IMR-90 (cell line): ENCODE measurements around the gene CLEC16A. TPM values are rescaled to one million over a fixed set of nuclear protein-coding genes. Genes with fewer than 3 reads are reported as not detected.

ENCODE experiments used
- ATAC-seq: fragments of 200-7000 bp; cut with Tn5 transposase; 2 replicates; pipeline ENCODE4 v1.9.1; 2020; ENCODE audit warnings: low read depth, mild to moderate bottlenecking, moderate library complexity
- BruUV-seq: library from RNA; stranded (reverse); fragments of 400-500 nt; replicated peaks from 2 replicates; lab custom pipeline; 2021; lab: Mats Ljungman, UMichigan
- CTCF ChIA-PET: fragments of 300-600 bp; formaldehyde crosslinking; extraction: SDS; loops from one replicate; lab custom pipeline; 2021; ENCODE audit warnings: antibody characterized with exemption; lab: Yijun Ruan, JAX
- POLR2A ChIA-PET: fragments of 300-600 bp; sonication (Branson Sonifier 250); formaldehyde crosslinking; loops from one replicate; lab custom pipeline; 2022; ENCODE audit warnings: antibody characterized with exemption; ENCODE audit not compliant: unreplicated experiment; lab: Charles Lee
- DNase-seq: peaks from one replicate; pipeline ENCODE4 v3.0.0; 2013
- H2AFZ ChIP-seq: replicated peaks from 2 replicates; pipeline ENCODE3; 2013; ENCODE audit warnings: low read length, mild to moderate bottlenecking; ENCODE audit not compliant: poor library complexity
- H2AK5ac ChIP-seq: 2 replicates; pipeline ENCODE4 v1.6.1; 2013; ENCODE audit warnings: low read depth, low read length, inconsistent platforms
- H2AK9ac ChIP-seq: replicated peaks from 2 replicates; pipeline ENCODE3; 2013; ENCODE audit warnings: mild to moderate bottlenecking, low read depth, low read length, moderate library complexity; ENCODE audit not compliant: poor library complexity
- H2BK120ac ChIP-seq: 2 replicates; pipeline ENCODE4 v1.6.1; 2013; ENCODE audit warnings: low read depth, low read length, inconsistent platforms
- H2BK15ac ChIP-seq: 3 replicates; pipeline ENCODE4 v1.6.1; 2013; ENCODE audit warnings: low read depth, low read length, inconsistent platforms
- H2BK20ac ChIP-seq: 2 replicates; pipeline ENCODE4 v1.6.1; 2013; ENCODE audit warnings: low read depth, mild to moderate bottlenecking, inconsistent platforms, low read length, moderate library complexity
- H2BK5ac ChIP-seq: 2 replicates; pipeline ENCODE4 v1.6.1; 2013; ENCODE audit warnings: mild to moderate bottlenecking, low read depth, low read length, inconsistent platforms; ENCODE audit not compliant: poor library complexity, severe bottlenecking
- H3K14ac ChIP-seq: replicated peaks from 2 replicates; pipeline ENCODE4 v1.6.1; 2013; ENCODE audit warnings: low read depth, low read length, inconsistent platforms
- H3K18ac ChIP-seq: 2 replicates; pipeline ENCODE4 v1.6.1; 2013; ENCODE audit warnings: low read depth, low read length, control low read depth
- H3K23ac ChIP-seq: 2 replicates; pipeline ENCODE4 v1.6.1; 2013; ENCODE audit warnings: low read depth, low read length, inconsistent platforms
- H3K27ac ChIP-seq: 2 replicates; pipeline ENCODE4 v1.5.1; 2013; ENCODE audit warnings: mild to moderate bottlenecking, control low read depth, low read length; ENCODE audit not compliant: insufficient read depth
- H3K27me3 ChIP-seq: 2 replicates; pipeline ENCODE4 v1.6.1; 2013; ENCODE audit warnings: low read length; ENCODE audit not compliant: control insufficient read depth, insufficient read depth
- H3K36me3 ChIP-seq: 2 replicates; pipeline ENCODE4 v1.6.1; 2013; ENCODE audit warnings: low read length, mixed read lengths; ENCODE audit not compliant: control insufficient read depth, insufficient read depth
- H3K4ac ChIP-seq: 2 replicates; pipeline ENCODE4 v1.6.1; 2013; ENCODE audit warnings: low read depth, low read length, inconsistent platforms
- H3K4me1 ChIP-seq: 2 replicates; pipeline ENCODE4 v1.6.1; 2013; ENCODE audit warnings: low read length, mixed read lengths; ENCODE audit not compliant: control insufficient read depth, insufficient read depth
- H3K4me2 ChIP-seq: 2 replicates; pipeline ENCODE4 v1.6.1; 2013; ENCODE audit warnings: low read depth, mild to moderate bottlenecking, control low read depth, low read length, moderate library complexity
- H3K4me3 ChIP-seq: 2 replicates; pipeline ENCODE4 v1.5.1; 2013; ENCODE audit warnings: low read depth, mild to moderate bottlenecking, control low read depth, low read length, moderate library complexity; ENCODE audit not compliant: insufficient read depth
- H3K56ac ChIP-seq: 2 replicates; pipeline ENCODE4 v1.6.1; 2013; ENCODE audit warnings: low read length, inconsistent platforms; ENCODE audit not compliant: insufficient read depth; ENCODE audit errors: extremely low read depth
- H3K79me1 ChIP-seq, 2 experiments: 2 replicates each; pipeline ENCODE4 v1.6.1; 2013; ENCODE audit warnings: low read length in 2 of 2, inconsistent platforms in 1 of 2, low read depth in 1 of 2
- H3K9ac ChIP-seq: 2 replicates; pipeline ENCODE4 v1.6.1; 2013; ENCODE audit warnings: low read depth, low read length, control low read depth
- H3K9me1 ChIP-seq: 2 replicates; pipeline ENCODE4 v1.6.1; 2013; ENCODE audit warnings: low read length, inconsistent platforms; ENCODE audit not compliant: insufficient read depth
- H3K9me3 ChIP-seq: 2 replicates; pipeline ENCODE4 v1.6.1; 2013; ENCODE audit warnings: low read length; ENCODE audit not compliant: control insufficient read depth, insufficient read depth
- H4K20me1 ChIP-seq: 2 replicates; pipeline ENCODE4 v1.6.1; 2013; ENCODE audit warnings: low read length, inconsistent platforms; ENCODE audit not compliant: insufficient read depth
- H4K5ac ChIP-seq: 2 replicates; pipeline ENCODE4 v1.6.1; 2013; ENCODE audit warnings: mild to moderate bottlenecking, low read depth, low read length, control low read depth
- H4K8ac ChIP-seq, 2 experiments: 2 replicates each; pipeline ENCODE4 v1.6.1; 2013; ENCODE audit warnings: low read depth in 2 of 2, low read length in 2 of 2, control low read depth in 1 of 2, inconsistent platforms in 1 of 2
- H4K91ac ChIP-seq: 2 replicates; pipeline ENCODE4 v1.6.1; 2013; ENCODE audit warnings: low read depth, low read length, inconsistent platforms; ENCODE audit not compliant: insufficient read depth
- BHLHE40 ChIP-seq: fragments of 150-350 bp; IDR thresholded peaks from 2 replicates; pipeline ENCODE4 v1.6.1; 2016; ENCODE audit warnings: mild to moderate bottlenecking, low read depth, low read length
- ELK1 ChIP-seq: fragments of 150-350 bp; IDR thresholded peaks from 2 replicates; pipeline ENCODE4 v1.6.1; 2016; ENCODE audit warnings: low read depth, mild to moderate bottlenecking, low read length, moderate library complexity, borderline replicate concordance
- MXI1 ChIP-seq: IDR thresholded peaks from 2 replicates; pipeline ENCODE4 v1.6.1; 2012; ENCODE audit warnings: low read depth, mild to moderate bottlenecking, low read length, moderate library complexity, borderline replicate concordance
- RFX5 ChIP-seq: IDR thresholded peaks from 2 replicates; pipeline ENCODE4 v1.8.0; 2012; ENCODE audit warnings: low read depth, mild to moderate bottlenecking, low read length, moderate library complexity
- WGBS, 2 experiments: methylation state at CpG; one replicate each; pipeline versions ENCODE4 v1.1.5 to v1.1.7; 2013; ENCODE audit warnings: missing lambda C conversion rate in 2 of 2; ENCODE audit not compliant: insufficient read length in 1 of 2; ENCODE audit errors: extremely low coverage in 2 of 2; 5-methylcytosine and 5-hydroxymethylcytosine counted together
- dilution Hi-C: fragments of 300-500 bp; cut with HindIII; formaldehyde crosslinking; loops from one replicate; pipeline ENCODE4 v1.14.3; 2018; ENCODE audit warnings: low sequenced_read_pairs; ENCODE audit not compliant: unreplicated experiment
- in situ Hi-C: fragments of 300-500 bp; cut with MboI; formaldehyde crosslinking; loops from 3 replicates; pipeline ENCODE4 v1.14.3; 2019; ENCODE audit warnings: low sequenced_read_pairs, inconsistent platforms, mixed read lengths
- intact Hi-C: fragments of 100-400 bp; cut with micrococcal nuclease; formaldehyde crosslinking; loops from 2 replicates; pipeline ENCODE4 v1.10.0; 2022
- polyA plus RNA-seq, 3 experiments: library from polyadenylated mRNA; depleted of rRNA; stranded (reverse); fragments of >200 nt; gene quantifications; 2 replicates each; pipeline ENCODE4 v1.2.3, GENCODE V29; 2012; ENCODE audit warnings: low replicate concordance in 1 of 3
- total RNA-seq: library from RNA; depleted of rRNA; stranded (reverse); fragments of >200 nt; gene quantifications from 2 replicates; pipeline ENCODE4 v1.2.3, GENCODE V29; 2012

CLEC16A gene
- total and polyA plus RNA-seq, 2 of the 4 experiments (the other 2 are of a cell fraction) = 15.9 to 16.5 TPM

GRCh38 chr16:11016993-11017392, 72.6 kb downstream of the CLEC16A start:
- ChIA-PET POLR2A (no interaction called here), CTCF (interaction anchor here (1.0 kb wide), 1 partner anchor 238 kb away, joined by 3 read pairs; no protein-coding TSS in a partner anchor)
- Histone ChIP-seq H3K4me3 (no peak overlapping the region), H4K91ac (peak overlapping the region; percentile 43), H3K27ac (peak overlapping the region; percentile 60; the same call in 1 of the 2 replicates), H3K9me3 (no peaks in the 10 kb centered on the region), H2AFZ (peak overlapping the region; percentile 12), H3K4ac (peak overlapping the region; percentile 91), H3K18ac (peak overlapping the region; percentile 76), H3K79me1 (peaks cover 9 to 18% of the 10 kb centered on the region in 2 experiments; a peak in 1 of 4 replicates), H3K36me3 (peaks cover 17% of the 10 kb centered on the region; the same call in 1 of the 2 replicates), H4K8ac (peak overlapping the region; percentile 4 to 49; a peak in 3 of 4 replicates), H2BK5ac (peak overlapping the region; percentile 35), H4K20me1 (no peaks in the 10 kb centered on the region), H3K9me1 (peaks cover 19% of the 10 kb centered on the region), H3K4me1 (peaks cover 20% of the 10 kb centered on the region), H2AK9ac (peak overlapping the region; percentile 8), H2BK20ac (peak overlapping the region; percentile 79), H3K27me3 (no peaks in the 10 kb centered on the region), H3K56ac (peak overlapping the region; percentile 25; the same call in 1 of the 2 replicates), H2AK5ac (peak overlapping the region; percentile 54), H4K5ac (peak overlapping the region; percentile 82), H3K4me2 (no peak overlapping the region), H3K14ac (peak overlapping the region; percentile 42), H2BK15ac (peak overlapping the region; percentile 61; the same call in 2 of the 3 replicates), H2BK120ac (peak overlapping the region; percentile 84), H3K9ac (no peak overlapping the region), H3K23ac (no peak overlapping the region)
- in situ Hi-C loops (no loop called here), dilution Hi-C loops (no loop called here), intact Hi-C loops (no loop called here)
- WGBS, 2 experiments = 0% methylated on average over 1 of the region's 9 CpGs; no CpG with 5 or more reads in 1 of the 2 experiments
- DNase-seq = peak; percentile 58
- TF ChIP-seq BHLHE40 (peak; percentile 83), RFX5 (no peak), ELK1 (no peak), MXI1 (no peak)
- no TSS peak for BruUV-seq
- peak; percentile 42 for ATAC-seq
